Tracheal epithelial cell (primary cell): ENCODE measurements around the gene DYNAP. TPM values are rescaled to one million over a fixed set of nuclear protein-coding genes. Genes with fewer than 3 reads are reported as not detected.

Experiments
- total RNA-seq: library from RNA; depleted of rRNA; stranded (reverse); fragments of >200 nt; gene quantifications from 2 replicates; pipeline ENCODE4 v1.2.1, GENCODE V29; 2014

DYNAP gene
- total RNA-seq: not detected in 2 replicates

GRCh38 chr18:54590945-54591344 is at the start of gene DYNAP:
DYNAP (plus strand) TSS chr18:54591245; CDS start chr18:54591283, 38 bp downstream.

Other genes starting within 250 kb of the DYNAP start
- gene STARD6, start 233.4 kb upstream of the DYNAP start, total RNA-seq: 0.43 TPM in 1 of 2 replicates, not detected in the other
- 1.2 and 1.7 TPM in 2 replicates for gene C18orf54, start 233.3 kb upstream of the DYNAP start, total RNA-seq
- gene RAB27B, start 237.2 kb downstream of the DYNAP start, total RNA-seq: 33.5 and 97.4 TPM in 2 replicates